ENCODE data around the gene TRIM71.

GRCh38 chr3:32886911-32887310 is 69.1 kb downstream of the TRIM71 start:
- TF ChIP-seq CTCF (IDR thresholded peaks at IDR 0.05): no peak
- no peak for TF ChIP-seq POLR2A (IDR thresholded peaks at IDR 0.05)
- no peak for TF ChIP-seq POLR2AphosphoS5 (IDR thresholded peaks at IDR 0.05)
